Neural cell (in vitro differentiated cells): ENCODE results near the gene KDM5D.

ENCODE experiments used
- EP300 ChIP-seq: fragments of 450-650 bp; conservative IDR thresholded peaks from 2 replicates; pipeline ENCODE4 v1.6.1; 2014; ENCODE audit warnings: antibody characterized with exemption, mild to moderate bottlenecking, moderate library complexity; ENCODE audit not compliant: poor library complexity, severe bottlenecking
- EZH2 ChIP-seq: fragments of 200-600, 300-800 bp; shearing (Covaris generic), sonication (generic); IDR thresholded peaks from 2 replicates; pipeline ENCODE4 v1.6.1; 2014; ENCODE audit warnings: antibody characterized with exemption, low read length, borderline replicate concordance, mild to moderate bottlenecking; ENCODE audit not compliant: insufficient read depth, poor library complexity, severe bottlenecking
- POLR2AphosphoS5 ChIP-seq: IDR thresholded peaks from 2 replicates; pipeline ENCODE4 v1.6.1; 2012
- SMC3 ChIP-seq: fragments of 450-650 bp; conservative IDR thresholded peaks from 2 replicates; pipeline ENCODE4 v1.6.1; 2014; ENCODE audit warnings: antibody characterized with exemption, mild to moderate bottlenecking, moderate library complexity; ENCODE audit not compliant: poor library complexity
- TAF1 ChIP-seq: IDR thresholded peaks from 2 replicates; pipeline ENCODE4 v1.6.1; 2012; ENCODE audit warnings: low read depth
- TF ChIP-seq, protein P1 (sequence below): fragments of 450-650 bp; IDR thresholded peaks from 2 replicates; pipeline ENCODE4 v1.5.1; 2014; ENCODE audit warnings: antibody characterized with exemption, mild to moderate bottlenecking, moderate library complexity; ENCODE audit not compliant: poor library complexity, severe bottlenecking
- TF ChIP-seq, protein P2 (sequence below): IDR thresholded peaks from 2 replicates; pipeline ENCODE4 v1.6.1; 2012; ENCODE audit warnings: borderline replicate concordance

DNA sequence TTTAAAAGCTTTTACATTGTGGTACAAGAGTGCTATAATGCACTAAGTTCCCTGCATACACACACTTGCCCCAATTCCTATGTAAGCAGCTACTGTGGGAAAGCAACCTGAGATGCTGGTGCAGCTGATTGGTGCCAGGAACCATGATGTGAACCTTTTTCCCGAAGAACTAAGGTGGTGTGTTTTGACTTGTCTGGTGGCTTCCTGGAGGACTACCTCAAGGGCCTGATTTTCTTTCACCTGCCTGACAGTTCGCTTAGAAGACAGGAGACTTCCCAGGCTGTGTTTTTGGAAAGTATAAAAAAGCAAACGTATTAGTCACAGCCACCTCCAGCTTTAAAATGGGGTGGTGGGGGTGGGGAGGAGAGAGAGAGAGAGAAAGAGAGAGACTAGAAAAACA is 27.4 kb downstream of the KDM5D start:
- TF ChIP-seq, protein P1, sequence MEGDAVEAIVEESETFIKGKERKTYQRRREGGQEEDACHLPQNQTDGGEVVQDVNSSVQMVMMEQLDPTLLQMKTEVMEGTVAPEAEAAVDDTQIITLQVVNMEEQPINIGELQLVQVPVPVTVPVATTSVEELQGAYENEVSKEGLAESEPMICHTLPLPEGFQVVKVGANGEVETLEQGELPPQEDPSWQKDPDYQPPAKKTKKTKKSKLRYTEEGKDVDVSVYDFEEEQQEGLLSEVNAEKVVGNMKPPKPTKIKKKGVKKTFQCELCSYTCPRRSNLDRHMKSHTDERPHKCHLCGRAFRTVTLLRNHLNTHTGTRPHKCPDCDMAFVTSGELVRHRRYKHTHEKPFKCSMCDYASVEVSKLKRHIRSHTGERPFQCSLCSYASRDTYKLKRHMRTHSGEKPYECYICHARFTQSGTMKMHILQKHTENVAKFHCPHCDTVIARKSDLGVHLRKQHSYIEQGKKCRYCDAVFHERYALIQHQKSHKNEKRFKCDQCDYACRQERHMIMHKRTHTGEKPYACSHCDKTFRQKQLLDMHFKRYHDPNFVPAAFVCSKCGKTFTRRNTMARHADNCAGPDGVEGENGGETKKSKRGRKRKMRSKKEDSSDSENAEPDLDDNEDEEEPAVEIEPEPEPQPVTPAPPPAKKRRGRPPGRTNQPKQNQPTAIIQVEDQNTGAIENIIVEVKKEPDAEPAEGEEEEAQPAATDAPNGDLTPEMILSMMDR, result no peak
- no peak for TF ChIP-seq EP300
- no peak for TF ChIP-seq POLR2AphosphoS5
- TF ChIP-seq TAF1, result no peak
- no peak for TF ChIP-seq SMC3
- TF ChIP-seq EZH2, result no peak
- TF ChIP-seq, protein P2, sequence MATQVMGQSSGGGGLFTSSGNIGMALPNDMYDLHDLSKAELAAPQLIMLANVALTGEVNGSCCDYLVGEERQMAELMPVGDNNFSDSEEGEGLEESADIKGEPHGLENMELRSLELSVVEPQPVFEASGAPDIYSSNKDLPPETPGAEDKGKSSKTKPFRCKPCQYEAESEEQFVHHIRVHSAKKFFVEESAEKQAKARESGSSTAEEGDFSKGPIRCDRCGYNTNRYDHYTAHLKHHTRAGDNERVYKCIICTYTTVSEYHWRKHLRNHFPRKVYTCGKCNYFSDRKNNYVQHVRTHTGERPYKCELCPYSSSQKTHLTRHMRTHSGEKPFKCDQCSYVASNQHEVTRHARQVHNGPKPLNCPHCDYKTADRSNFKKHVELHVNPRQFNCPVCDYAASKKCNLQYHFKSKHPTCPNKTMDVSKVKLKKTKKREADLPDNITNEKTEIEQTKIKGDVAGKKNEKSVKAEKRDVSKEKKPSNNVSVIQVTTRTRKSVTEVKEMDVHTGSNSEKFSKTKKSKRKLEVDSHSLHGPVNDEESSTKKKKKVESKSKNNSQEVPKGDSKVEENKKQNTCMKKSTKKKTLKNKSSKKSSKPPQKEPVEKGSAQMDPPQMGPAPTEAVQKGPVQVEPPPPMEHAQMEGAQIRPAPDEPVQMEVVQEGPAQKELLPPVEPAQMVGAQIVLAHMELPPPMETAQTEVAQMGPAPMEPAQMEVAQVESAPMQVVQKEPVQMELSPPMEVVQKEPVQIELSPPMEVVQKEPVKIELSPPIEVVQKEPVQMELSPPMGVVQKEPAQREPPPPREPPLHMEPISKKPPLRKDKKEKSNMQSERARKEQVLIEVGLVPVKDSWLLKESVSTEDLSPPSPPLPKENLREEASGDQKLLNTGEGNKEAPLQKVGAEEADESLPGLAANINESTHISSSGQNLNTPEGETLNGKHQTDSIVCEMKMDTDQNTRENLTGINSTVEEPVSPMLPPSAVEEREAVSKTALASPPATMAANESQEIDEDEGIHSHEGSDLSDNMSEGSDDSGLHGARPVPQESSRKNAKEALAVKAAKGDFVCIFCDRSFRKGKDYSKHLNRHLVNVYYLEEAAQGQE, result no peak
